Body of pancreas (tissue), 4 donors: ENCODE data around the gene APOM. TPM values are rescaled to one million over a fixed set of nuclear protein-coding genes. Genes with fewer than 3 reads are reported as not detected.

Experiments used
- ATAC-seq: fragments of 150-250 bp; one replicate; pipeline ENCODE4 v1.9.1; 2016
- DNase-seq, 4 donors: peaks; one replicate each; pipeline ENCODE4 v3.0.0-alpha.2; 2019
- H3K27ac ChIP-seq, 4 donors: fragments of 200-600 bp; sonication (generic); 1 replicate in 3 of 4; 2 replicates in 1 of 4; pipeline versions ENCODE4 v1.5.1 to v1.6.1; 2016 to 2019; ENCODE audit warnings: mild to moderate bottlenecking in 1 of 4, mixed read lengths in 1 of 4, moderate library complexity in 1 of 4
- H3K27me3 ChIP-seq, 2 donors: fragments of 200-600 bp; sonication (generic); one replicate each; pipeline ENCODE4 v1.6.0; 2016; ENCODE audit warnings: mild to moderate bottlenecking in 1 of 2
- H3K36me3 ChIP-seq, 2 donors: fragments of 200-600 bp; sonication (generic); replicated peaks in 1 of 2; 2 replicates each; pipeline ENCODE4 v1.5.1; 2016; ENCODE audit warnings: low read depth in 2 of 2; ENCODE audit not compliant: insufficient read depth in 1 of 2
- H3K4me1 ChIP-seq: fragments of 200-600 bp; sonication (generic); one replicate; pipeline ENCODE4 v1.6.0; 2016
- H3K4me3 ChIP-seq, 2 donors: fragments of 200-600 bp; sonication (generic); 1 replicate in 1 of 2; 2 replicates in 1 of 2; pipeline ENCODE4 v1.5.1; 2016 to 2019
- H3K9me3 ChIP-seq, 3 donors: fragments of 200-600 bp; sonication (generic); 1 replicate in 2 of 3; 2 replicates in 1 of 3; pipeline ENCODE4 v1.5.1; 2016
- POLR2A ChIP-seq, 3 donors: fragments of 450-650 bp; IDR thresholded peaks; one replicate each; pipeline ENCODE4 v1.6.1; 2016; ENCODE audit warnings: antibody characterized with exemption in 3 of 3, mild to moderate bottlenecking in 2 of 3
- WGBS, 2 donors: methylation state at CpG; one replicate each; pipeline ENCODE4 v1.1.5; 2017; 5-methylcytosine and 5-hydroxymethylcytosine counted together
- intact Hi-C: fragments of 100-400 bp; cut with DNase I; formaldehyde crosslinking; loops from one replicate; pipeline ENCODE4 v1.15.1; 2023
- total RNA-seq, 2 donors: library from RNA; depleted of rRNA; stranded (reverse); fragments of >200 nt; gene quantifications; one replicate each; pipeline ENCODE4 v1.1.0, GENCODE V29; 2016
- TF ChIP-seq, protein P1 (sequence below), 7 experiments: fragments of 450-650 bp in 4 of 7; fragments of 200-600 bp in 3 of 7; sonication (generic) in 3 of 7; IDR thresholded peaks; one replicate each; pipeline ENCODE4 v1.5.1; 2016 to 2019; ENCODE audit warnings: antibody characterized with exemption in 7 of 7

The APOM gene
- total RNA-seq, 2 donors from 2014 or later, result 1.6 TPM; not detected in 1

DNA sequence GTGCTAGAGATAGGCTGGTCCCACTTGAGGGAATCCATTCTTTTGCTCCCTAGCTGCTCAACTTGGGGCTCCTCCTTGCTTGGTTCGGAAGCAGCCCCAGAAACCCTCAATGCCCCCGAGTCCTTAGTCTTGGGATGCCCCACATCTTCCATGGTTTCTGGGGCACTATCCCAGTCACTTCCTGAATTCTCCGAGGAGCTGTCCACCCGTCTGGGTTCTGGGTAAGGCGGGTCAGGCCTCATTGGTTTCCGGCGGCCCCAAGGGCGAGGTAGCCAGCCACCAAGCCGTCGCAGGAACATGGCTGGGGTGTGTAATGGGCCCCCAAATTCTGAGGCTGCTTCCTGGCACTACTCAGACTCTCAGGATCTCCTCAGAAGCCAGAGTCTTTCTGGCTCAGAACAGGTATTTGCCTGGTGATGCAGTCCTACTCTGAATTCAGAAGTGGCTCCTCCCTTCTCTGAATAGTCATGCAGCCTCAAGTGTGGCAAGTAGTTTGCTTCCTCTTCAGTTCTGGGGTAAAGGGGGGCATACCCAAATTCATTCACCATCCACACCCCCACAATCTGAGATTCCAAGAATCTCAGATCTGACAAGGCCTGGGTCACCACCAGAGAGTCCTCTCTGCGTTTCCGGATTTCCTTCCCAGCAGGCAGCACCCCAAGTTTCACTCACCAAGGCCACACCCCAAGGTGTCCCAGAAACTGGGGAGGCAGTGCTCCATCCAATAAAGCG lies 4.1 kb downstream of the APOM start:
- ATAC-seq (peak; percentile 10), DNase-seq (no peak)
- intact Hi-C loops, result no loop called here
- Histone ChIP-seq H3K4me3 (peak overlapping the region; percentile 44 to 81), H3K36me3 (peaks cover 0 to 5% of the 10 kb centered on the region in 2 donors), H3K27me3 (no peaks in the 10 kb centered on the region), H3K9me3 (no peaks in the 10 kb centered on the region), H3K27ac (peak overlapping the region; percentile 85 to 89 (median 86)), H3K4me1 (peaks cover 63% of the 10 kb centered on the region)
- TF ChIP-seq POLR2A (IDR thresholded peaks at IDR 0.05), result no peak
- TF ChIP-seq, protein P1, sequence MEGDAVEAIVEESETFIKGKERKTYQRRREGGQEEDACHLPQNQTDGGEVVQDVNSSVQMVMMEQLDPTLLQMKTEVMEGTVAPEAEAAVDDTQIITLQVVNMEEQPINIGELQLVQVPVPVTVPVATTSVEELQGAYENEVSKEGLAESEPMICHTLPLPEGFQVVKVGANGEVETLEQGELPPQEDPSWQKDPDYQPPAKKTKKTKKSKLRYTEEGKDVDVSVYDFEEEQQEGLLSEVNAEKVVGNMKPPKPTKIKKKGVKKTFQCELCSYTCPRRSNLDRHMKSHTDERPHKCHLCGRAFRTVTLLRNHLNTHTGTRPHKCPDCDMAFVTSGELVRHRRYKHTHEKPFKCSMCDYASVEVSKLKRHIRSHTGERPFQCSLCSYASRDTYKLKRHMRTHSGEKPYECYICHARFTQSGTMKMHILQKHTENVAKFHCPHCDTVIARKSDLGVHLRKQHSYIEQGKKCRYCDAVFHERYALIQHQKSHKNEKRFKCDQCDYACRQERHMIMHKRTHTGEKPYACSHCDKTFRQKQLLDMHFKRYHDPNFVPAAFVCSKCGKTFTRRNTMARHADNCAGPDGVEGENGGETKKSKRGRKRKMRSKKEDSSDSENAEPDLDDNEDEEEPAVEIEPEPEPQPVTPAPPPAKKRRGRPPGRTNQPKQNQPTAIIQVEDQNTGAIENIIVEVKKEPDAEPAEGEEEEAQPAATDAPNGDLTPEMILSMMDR (IDR thresholded peaks at IDR 0.05), result no peak
- 10% methylated on average over 7 to 13 of the region's 13 CpGs for WGBS, 2 donors

DNA sequence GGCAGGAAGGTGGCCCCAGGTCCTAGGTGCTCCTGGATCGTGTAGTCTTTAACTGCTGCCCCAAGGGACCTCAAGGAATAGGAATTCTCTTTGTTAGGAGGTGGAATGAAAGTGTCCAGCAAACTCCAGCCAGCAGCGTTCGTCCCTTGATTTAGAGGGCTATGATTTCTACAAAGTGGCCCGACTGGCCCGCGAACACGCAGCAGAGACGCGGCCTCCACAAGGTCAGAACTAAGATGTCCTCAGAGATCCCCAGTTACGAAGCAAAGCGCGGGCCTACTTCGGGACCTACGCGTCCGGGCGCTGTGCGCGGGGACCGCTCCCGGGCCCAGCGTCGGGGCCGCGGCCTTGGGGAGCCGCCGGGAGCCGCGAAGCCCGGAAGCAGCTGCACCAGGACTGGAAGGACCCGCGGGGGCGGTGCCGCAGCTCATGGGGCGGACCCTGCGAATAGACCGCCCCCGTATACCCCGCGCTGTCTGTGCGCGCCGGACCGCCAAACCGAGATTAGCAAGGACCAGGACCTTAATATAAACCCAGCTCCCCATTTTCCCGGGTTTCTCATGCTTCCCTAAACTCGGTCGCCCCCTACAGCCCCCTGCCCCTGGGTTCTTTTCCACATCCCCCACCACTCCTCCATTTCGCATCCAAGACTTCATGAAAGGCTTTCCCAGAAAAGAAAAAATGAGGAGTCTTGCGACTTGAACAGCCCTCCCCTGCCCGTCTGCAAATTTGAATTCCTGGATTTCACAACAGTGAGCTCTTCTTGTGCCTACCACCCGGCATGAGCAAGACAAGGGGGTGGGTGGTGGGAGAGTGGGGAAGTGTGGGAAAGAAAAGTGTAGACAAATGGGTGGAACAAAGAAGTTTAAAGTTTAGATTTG lies 4.9 kb downstream of the APOM start, which contains the start of gene C6orf47:
TSS of gene C6orf47 (minus strand) at position 398 of the 881 bp plus-strand sequence. CDS start 831 bp downstream, outside the sequence.
- WGBS, 2 donors, result 0% methylated on average over 34 to 52 of the region's 52 CpGs
- Histone ChIP-seq H3K4me3 (peak within 1 kb of the TSS; percentile 44 to 81), H3K27me3 (no peaks in the 10 kb centered on the region), H3K4me1 (peaks cover 61% of the 10 kb centered on the region), H3K9me3 (no peaks in the 10 kb centered on the region), H3K36me3 (peaks cover 0 to 5% of the 10 kb centered on the region in 2 donors), H3K27ac (peak within 1 kb of the TSS; percentile 85 to 89 (median 86))
- DNase-seq, result peak; percentile 85 to 91 (median 88)
- TF ChIP-seq POLR2A (IDR thresholded peaks at IDR 0.05), result peak; percentile 85 to 89 (median 87)
- TF ChIP-seq, protein P1 (IDR thresholded peaks at IDR 0.05), result no peak
- peak; percentile 83 for ATAC-seq
- intact Hi-C loops, result no loop called here

DNA sequence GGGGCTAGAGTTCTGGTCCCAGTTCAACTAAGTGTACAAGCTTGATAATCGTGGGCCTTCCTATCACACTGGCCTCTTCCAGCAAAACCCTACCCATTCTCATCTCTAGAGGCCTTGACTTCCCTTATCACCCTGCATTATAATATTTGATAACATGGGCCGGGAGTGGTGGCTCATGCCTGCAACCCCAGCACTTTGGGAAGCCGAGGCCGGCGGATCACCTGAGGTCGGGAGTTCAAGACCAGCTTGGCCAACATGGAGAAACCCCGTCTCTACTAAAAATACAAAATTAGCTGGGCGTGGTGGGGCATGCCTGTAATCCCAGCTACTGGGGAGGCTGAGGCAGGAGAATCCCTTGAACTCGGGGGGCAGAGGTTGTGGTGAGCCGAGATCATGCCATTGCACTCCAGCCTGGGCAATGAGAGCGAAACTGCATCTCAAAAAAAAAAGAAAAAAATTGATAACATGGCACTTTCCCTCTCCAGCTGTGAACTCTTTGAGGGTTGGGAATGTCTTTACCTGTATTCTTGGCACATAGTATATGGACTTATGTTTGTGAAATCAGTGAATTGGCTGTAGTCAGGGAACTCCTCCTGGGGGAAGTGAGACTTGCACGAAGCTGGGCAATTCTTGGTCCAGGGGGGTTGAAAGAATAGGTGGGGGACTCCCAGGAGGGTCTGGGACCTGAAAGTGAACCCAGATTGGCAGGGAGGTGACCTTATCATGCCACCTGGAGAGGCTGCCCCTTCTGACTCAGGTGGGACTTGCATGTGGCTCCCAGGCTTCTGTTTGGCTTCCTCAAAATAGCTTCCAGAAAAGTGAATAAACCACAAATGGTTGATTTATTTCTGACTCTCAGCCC lies 5.8 kb downstream of the APOM start:
- Histone ChIP-seq H3K36me3 (peaks cover 0 to 5% of the 10 kb centered on the region in 2 donors), H3K9me3 (no peaks in the 10 kb centered on the region), H3K4me3 (no peak overlapping the region), H3K27me3 (no peaks in the 10 kb centered on the region), H3K27ac (peak overlapping the region in 3 of 4 donors; percentile 85 to 89 (median 86)), H3K4me1 (peaks cover 58% of the 10 kb centered on the region)
- no peak for DNase-seq
- 67 to 73% methylated on average over 12 of the region's 12 CpGs for WGBS, 2 donors
- intact Hi-C loops, result no loop called here
- ATAC-seq, result no peak
- TF ChIP-seq, protein P1 (IDR thresholded peaks at IDR 0.05), result no peak
- no peak for TF ChIP-seq POLR2A (IDR thresholded peaks at IDR 0.05)

DNA sequence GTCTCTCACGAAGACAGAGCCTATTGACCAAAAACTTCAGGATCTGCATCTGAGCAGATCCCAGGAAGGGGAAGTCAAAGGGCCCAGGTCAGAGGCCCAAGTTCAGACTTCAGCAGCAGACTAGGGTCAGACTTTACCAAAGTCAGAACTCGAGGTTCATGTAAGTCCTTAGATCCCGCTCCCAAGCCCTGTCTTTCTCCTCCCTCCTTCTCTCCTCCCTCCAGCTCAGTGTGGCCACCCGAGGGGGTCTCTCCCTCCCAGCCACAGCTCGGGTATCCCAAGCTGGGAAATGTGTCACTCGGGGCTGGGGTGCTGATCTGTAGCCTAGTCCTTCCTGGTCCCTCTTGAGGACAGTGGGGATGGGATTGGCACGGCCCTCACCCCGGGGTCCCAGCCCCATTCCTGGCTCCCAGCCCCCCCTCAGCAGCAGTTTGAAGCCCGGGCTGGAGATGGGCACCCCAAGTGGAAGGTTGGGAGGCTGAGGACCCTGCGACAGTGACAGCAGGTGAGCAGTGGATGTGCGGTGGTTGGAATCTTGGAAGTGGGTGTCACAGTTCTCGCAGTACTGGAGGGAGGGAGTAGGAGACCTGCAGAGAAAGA lies 6.5 kb downstream of the APOM start:
- no peaks in the 10 kb centered on the region for H3K9me3 ChIP-seq
- H3K36me3 ChIP-seq, result peaks cover 0 to 3% of the 10 kb centered on the region in 2 donors
- peaks cover 65% of the 10 kb centered on the region for H3K4me1 ChIP-seq
- no peak for DNase-seq
- WGBS, 2 donors, result 82 to 88% methylated on average over 11 to 12 of the region's 12 CpGs
- TF ChIP-seq POLR2A (IDR thresholded peaks at IDR 0.05), result no peak
- TF ChIP-seq, protein P1 (IDR thresholded peaks at IDR 0.05), result no peak
- no peak overlapping the region for H3K27ac ChIP-seq
- no peak overlapping the region for H3K4me3 ChIP-seq
- H3K27me3 ChIP-seq, result no peaks in the 10 kb centered on the region
- no peak for ATAC-seq
- intact Hi-C loops, result no loop called here
